ENCODE data around the gene GTF3C5.

DNA sequence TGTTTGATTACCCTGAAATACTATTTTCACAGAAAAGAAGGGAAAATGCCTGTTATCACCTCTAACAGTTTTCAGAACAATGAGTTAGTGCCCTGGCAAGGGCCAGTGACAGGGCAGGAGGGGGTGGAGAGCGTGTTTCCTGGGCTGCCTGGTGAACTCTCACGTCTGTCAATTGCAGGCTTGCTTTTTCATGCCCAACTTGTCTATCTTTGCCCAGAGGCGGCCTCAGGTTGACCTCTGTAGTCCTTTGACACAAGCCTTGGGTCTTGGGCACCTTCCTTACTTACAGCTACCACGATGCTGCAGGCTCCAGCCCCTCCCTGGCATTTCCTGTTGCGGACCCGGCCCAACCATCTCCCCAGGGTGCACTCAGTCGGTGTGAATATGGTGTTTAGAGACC, 28.8 kb downstream of the GTF3C5 start:
- TF ChIP-seq CEBPB (IDR thresholded peaks at IDR 0.05; ENCODE audit: low read depth, low read length) (no peak), MXI1 (IDR thresholded peaks at IDR 0.05; ENCODE audit: borderline replicate concordance, low read depth, low read length) (no peak), MAZ (IDR thresholded peaks at IDR 0.05; ENCODE audit: borderline replicate concordance, low read depth, low read length) (no peak), POLR2A (IDR thresholded peaks at IDR 0.05; ENCODE audit: low read depth, low read length) (no peak), FOS (IDR thresholded peaks at IDR 0.05; ENCODE audit: low read depth, low read length) (no peak), BHLHE40 (IDR thresholded peaks at IDR 0.05; ENCODE audit: low read depth, low read length) (no peak), RAD21 (IDR thresholded peaks at IDR 0.05; ENCODE audit: low read length) (no peak), SMC3 (IDR thresholded peaks at IDR 0.05; ENCODE audit: low read depth, low read length) (no peak)
- TF ChIP-seq, protein P1, sequence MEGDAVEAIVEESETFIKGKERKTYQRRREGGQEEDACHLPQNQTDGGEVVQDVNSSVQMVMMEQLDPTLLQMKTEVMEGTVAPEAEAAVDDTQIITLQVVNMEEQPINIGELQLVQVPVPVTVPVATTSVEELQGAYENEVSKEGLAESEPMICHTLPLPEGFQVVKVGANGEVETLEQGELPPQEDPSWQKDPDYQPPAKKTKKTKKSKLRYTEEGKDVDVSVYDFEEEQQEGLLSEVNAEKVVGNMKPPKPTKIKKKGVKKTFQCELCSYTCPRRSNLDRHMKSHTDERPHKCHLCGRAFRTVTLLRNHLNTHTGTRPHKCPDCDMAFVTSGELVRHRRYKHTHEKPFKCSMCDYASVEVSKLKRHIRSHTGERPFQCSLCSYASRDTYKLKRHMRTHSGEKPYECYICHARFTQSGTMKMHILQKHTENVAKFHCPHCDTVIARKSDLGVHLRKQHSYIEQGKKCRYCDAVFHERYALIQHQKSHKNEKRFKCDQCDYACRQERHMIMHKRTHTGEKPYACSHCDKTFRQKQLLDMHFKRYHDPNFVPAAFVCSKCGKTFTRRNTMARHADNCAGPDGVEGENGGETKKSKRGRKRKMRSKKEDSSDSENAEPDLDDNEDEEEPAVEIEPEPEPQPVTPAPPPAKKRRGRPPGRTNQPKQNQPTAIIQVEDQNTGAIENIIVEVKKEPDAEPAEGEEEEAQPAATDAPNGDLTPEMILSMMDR (conservative IDR thresholded peaks at IDR 0.05; ENCODE audit: low read depth, low read length): no peak
